Measurements from ENCODE around the gene ARHGAP26. TPM values are rescaled to one million over a fixed set of nuclear protein-coding genes. Genes with fewer than 3 reads are reported as not detected.

ARHGAP26 gene
- total RNA-seq, 1 donor from 2014 or later = 7.4 TPM

GRCh38 chr5:142826741-142827492, 56.7 kb downstream of the ARHGAP26 start:
- DNase-seq (ENCODE audit: low spot score) = no peak
- no peak for ATAC-seq

GRCh38 chr5:142827934-142828576, 57.9 kb downstream of the ARHGAP26 start:
- DNase-seq (ENCODE audit: low spot score) (no peak), ATAC-seq (no peak)

- ATAC-seq (no peak), DNase-seq (ENCODE audit: low spot score) (no peak)
These were observed 58.8 kb downstream of the ARHGAP26 start for GRCh38 chr5:142828797-142829535.

- ATAC-seq (no peak), DNase-seq (ENCODE audit: low spot score) (no peak)
These were observed 59.6 kb downstream of the ARHGAP26 start for GRCh38 chr5:142829801-142830220.

DNA sequence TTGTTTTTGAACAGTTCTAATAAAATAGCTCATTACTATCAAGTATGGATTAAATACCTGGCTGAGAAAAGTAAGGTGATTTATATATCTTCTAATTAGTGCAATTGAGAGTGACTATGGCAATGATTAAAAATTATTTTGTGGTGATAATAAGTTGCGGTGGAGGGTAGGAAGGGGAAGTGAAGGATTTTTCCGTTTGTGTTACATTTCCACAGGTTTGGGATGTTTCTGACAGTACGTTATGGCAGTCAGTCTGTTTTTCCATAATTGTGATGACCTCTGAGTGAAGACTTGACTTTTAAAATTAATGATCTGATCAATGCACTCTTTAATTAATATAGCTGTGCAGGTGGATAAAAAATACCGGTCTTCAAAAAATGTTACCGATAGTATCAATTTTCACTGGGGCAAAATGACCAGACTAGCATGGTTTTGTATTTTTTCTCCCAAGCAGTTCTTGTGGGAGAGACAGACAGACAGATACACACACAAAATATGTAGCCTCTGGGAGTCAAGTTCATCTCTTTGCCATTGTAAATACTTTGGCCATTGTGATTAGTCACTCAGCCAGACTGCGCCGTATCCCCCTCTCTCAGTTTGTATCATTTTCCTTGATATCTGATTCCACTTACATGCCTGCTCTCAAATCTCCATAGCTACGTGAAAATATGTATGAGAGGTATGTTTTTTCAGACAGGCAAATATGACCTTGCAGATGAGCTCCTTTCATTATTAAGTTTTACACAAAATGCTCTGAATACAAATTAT, 60.2 kb downstream of the ARHGAP26 start:
- DNase-seq (ENCODE audit: low spot score) (no peak), ATAC-seq (no peak)

DNA sequence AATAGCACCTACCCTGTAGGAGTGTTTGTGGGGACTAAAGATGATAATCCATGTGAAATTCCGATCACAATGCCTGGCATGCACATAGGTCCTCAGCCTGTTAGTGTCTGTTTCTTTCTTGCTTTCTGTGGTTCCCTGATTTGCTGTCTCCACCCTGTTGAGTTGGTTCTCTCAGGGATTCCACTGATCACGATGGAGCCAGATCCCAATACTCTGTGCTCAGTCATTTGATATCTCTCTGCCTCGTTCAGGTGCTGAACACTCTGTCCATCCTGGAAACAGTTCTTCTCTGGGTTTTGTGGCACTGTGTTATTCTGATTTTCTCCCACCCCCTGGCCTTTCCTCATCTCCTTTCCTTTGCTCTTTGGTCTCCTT, 60.8 kb downstream of the ARHGAP26 start:
- no peak for DNase-seq (ENCODE audit: low spot score)
- ATAC-seq = no peak

DNA sequence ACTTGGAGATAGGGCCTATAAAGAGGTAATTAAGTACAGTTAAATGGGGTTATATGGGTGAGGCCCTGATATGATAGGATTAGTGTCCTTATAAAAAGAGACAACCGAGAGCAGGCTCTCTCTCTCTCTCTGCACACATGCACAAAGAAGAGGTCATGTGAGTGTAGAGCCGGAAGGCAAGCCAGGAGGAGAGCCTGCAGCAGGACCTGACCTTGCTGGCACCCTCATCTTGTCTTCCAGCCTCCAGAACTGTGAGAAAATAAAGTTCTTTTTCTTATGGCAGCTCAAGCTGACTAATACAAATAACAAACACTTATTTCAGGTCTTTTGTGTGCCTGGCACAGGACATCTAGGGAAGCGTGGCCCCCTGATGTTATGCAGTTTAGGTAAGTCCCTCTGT, 62.1 kb downstream of the ARHGAP26 start:
- DNase-seq (ENCODE audit: low spot score) (no peak), ATAC-seq (peak; percentile 36)

DNA sequence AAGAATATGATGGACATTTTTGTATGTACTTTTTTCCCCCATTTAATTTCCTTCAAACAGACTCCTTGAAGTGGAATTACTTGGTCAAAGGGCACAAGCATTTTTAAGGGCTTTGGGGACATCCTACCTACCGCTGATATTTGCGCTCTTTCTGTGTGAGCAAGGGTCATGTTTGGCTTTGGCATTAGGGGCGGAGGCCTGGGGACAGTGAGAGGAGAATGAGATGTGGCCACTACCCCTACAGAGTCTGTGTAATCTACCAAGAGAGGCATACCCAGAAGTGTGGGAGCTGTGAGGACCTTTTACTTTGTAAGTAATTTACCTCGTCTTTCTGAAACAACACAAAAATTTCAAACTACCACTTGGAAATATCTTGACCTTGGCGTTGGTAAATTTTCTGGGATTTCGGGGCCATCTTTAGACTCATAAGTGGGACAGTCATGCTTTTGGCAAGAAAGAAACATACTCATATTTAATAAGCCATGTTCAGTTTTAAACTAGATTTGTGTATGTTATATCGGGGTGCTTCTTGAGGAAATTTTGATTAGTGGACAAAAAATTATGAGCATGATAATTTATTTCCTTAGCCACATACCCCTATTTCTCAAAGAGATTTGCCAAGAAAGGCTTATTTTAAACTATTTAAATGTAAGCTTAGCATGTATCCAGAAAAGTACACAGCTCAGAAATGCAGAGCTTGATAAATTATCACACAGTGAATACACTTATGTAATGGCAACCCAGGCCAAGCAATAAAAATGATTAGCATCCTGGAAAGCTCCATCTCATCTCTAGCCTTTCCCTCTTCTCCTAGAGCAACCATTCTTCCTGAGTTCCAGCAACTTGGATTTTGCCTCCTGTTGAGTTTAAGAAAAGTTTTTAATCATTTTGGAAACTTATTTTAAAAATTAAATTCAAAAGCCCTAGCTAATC, 63.6 kb downstream of the ARHGAP26 start:
- no peak for ATAC-seq
- DNase-seq (ENCODE audit: low spot score) = no peak

DNA sequence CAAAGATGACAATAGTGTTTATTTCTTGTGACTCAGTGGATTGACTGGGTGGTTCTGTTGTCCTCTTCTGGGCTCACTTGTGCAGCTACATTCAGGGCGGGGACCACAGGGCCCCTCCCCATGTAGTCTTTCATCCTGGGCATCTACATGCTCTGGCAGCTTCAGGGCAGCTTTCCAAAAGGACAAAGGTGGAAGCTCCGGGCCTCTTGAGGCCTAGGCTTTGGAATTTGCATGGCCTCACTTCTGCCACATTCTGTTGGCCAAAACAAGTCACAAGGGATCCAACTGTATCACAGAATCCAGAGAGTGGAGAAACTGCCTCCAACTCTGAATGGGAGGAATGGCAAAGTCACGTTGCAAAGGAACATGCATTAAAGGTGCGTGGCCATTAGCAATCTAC, 64.3 kb downstream of the ARHGAP26 start:
- peak; percentile 50 for ATAC-seq
- DNase-seq (ENCODE audit: low spot score) = no peak

DNA sequence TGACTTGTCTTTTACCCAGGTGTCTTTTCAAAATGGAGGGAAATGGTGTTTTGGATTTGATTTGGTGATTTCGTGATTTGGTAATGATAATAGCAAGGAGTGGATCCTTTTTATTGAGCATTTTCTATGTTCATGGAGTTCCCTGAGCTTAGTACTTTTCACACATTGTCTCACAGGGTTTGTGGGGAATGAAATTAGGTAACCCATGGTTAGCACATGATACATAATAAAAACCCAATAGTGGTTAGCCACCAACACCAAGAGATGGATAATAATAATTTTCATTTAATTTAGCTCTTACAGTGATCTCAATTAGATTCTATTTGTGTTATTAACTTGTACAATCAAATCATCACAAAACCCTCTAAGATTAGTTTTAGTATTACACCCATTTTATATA, 65.4 kb downstream of the ARHGAP26 start:
- ATAC-seq (no peak), DNase-seq (ENCODE audit: low spot score) (no peak)

DNA sequence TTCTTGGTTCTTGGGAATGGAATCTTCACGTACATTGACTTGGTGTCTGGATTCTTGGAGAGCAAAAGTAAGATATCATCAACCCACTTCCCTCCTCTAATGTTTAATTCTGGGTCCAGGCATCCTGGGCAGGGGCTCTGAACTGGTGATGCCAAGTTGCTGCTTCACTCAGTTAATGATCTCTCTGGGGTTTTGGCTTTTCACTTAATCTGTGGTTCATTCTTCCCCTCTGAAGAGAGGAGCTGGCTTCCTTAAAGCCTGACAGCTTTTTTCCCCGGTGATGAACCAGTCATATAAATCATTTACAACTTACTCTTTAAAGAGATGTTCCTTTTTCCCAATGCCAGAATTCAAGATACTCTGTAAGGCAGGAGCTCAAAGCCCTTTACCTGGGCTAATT, 65.9 kb downstream of the ARHGAP26 start:
- ATAC-seq = no peak
- no peak for DNase-seq (ENCODE audit: low spot score)

GRCh38 chr5:142837081-142837725, 67.0 kb downstream of the ARHGAP26 start:
- DNase-seq (ENCODE audit: low spot score) (no peak), ATAC-seq (no peak)

DNA sequence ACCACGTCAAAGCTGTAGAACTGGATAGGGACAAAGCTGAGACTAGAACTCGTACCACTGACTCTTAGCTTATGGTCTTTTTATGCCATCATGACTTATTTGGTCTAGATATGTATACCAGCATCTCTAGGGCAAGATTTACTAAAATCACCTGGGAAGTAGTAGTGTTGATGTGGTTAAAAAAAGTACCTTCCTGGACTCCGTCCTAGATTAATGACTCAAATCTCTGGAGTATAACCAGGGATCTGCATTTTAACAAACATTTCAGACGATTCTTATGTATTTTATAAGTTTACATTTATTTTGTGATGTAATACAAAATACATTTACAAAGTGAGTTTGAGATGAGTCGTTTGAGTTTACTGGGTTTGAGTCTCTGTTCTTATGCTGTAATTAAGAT, 68.7 kb downstream of the ARHGAP26 start:
- DNase-seq (ENCODE audit: low spot score) (no peak), ATAC-seq (no peak)

- no peak for ATAC-seq
- DNase-seq (ENCODE audit: low spot score) = no peak
These were observed 69.7 kb downstream of the ARHGAP26 start for GRCh38 chr5:142839711-142840346.

DNA sequence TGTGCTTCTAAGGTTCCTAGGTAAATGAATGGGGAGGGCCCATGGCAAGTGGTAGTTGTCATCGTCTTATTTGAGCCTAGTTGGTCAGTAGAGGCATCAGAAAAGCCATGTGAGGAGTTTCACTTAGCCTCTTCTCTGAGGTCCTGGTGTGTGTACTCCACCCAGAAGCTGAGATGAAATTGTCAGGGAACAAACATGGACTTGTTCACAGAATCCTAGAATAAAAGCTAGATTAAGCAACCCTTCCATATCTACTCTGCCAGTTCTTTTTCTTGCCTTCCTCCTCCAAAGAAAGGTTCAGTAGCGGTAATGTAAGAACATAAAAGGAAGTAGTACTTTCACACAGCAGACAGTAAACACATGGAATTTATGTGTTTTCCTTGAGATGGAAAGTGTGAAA, 70.4 kb downstream of the ARHGAP26 start:
- ATAC-seq (no peak), DNase-seq (ENCODE audit: low spot score) (no peak)

DNA sequence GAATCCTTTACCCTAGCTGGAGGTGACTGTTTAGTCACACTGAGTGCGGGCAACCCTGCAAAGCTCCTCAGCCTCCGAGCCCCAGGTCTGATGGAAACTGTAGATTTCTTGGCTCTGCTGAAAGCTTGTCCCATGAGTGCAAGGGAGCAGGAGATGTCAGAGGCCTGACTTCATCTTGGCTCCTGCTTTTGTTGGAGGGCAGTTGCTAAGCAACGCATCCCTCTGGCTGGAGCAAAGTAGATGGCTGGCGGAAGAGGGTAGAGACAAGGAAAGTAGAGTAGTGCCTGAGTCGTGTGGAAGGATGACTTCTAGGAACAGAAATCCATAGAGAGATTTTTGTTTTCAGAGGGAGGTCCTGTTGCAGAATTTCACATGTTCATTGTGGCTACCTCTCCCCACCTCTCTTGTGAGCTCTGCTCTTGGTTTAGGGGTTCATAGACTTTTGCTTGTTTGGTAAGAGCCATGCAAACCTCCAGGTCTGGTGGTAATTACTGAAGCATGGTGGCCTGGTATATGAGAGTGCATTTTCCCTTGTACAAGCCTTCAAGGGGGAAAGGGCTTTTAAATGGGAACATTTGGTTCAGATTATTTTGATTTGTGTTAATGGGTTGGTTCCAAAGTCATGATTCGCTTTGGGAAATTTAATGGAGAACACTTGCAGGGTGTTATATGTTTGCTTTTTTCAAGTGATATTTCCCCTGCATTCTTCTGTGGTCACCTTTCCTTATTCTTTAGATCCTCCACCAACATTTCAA, 71.5 kb downstream of the ARHGAP26 start:
- DNase-seq (ENCODE audit: low spot score) (no peak), ATAC-seq (no peak)

- DNase-seq (ENCODE audit: low spot score) (no peak), ATAC-seq (no peak)
These were observed 73.1 kb downstream of the ARHGAP26 start for GRCh38 chr5:142842994-142843905.
